ENCODE results near the gene LOXL4.

Gene LOXL4

DNA sequence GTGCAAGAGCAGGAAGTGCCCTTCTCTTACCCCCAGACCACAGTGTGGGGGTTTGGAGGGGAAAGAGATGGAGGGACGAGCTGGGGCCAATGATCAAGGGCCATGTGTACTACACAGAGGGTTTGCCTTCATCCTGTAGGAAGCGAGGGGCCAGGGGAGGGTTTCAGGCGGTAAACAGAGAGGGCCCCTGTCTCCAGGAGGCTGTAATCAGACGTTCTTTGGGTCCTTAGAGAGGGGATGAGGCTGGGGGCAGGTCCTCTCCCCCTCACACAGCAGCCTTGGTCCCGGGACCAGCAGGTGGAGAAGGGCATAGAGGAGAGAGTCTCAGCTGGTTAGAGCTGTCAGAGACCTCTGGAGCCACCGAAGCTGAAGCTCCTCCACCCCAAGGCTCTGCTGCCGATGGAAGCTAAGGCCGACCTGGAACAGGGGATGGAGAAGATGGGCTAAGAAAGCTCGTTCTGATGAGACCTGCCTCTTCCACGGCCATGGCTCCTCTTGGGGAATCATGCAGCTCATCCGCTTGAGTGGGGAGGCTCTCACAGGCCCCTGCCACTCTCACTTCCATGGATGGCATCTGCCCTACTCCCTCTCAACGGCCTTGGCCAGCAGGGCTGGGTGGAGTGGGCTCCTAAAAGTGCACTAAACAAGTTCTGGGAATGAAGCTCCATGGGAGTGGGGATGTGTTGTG lies 3.5 kb downstream of the LOXL4 start:
- no peak for DNase-seq (ENCODE audit: low read depth)

DNA sequence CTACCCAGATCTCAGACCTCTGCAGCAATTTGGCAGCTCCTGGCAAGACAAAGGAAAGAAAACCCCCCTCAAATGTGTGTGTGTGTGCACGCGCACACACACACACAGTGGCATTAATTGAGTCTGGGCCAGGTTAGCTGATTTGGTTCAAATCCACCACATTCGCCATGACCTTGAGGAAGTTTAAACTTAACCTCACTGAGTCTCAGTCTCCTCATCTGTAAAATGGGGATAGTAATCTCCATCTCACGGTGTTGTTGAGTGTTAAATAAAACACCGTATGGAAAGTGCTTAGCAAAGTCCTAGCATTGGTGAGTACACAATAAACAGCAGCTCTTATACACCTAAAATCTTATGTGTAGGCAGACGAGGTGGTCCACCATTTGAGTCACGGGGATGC lies 4.9 kb downstream of the LOXL4 start:
- no peak for DNase-seq (ENCODE audit: low read depth)

DNA sequence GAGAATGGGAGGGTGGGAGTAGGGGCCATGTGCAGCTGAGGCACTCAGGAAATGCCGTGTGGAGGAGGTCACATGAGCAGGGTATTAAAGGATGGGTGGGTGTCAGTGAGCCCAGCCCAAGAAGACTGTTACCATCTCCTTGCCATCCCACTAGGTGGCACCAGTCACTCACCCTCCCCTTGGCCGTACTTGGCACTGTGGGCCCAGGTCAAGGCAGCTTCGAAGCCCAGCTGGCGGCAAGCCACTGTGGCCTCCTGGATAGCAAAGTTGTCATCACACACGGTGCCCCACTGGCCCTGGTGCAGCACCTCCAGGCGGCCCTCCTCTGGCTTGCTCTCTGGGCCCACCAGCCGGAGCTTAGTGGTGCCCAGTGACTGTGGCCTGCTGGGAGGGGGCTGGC lies 5.4 kb downstream of the LOXL4 start:
- no peak for DNase-seq (ENCODE audit: low read depth)

DNA sequence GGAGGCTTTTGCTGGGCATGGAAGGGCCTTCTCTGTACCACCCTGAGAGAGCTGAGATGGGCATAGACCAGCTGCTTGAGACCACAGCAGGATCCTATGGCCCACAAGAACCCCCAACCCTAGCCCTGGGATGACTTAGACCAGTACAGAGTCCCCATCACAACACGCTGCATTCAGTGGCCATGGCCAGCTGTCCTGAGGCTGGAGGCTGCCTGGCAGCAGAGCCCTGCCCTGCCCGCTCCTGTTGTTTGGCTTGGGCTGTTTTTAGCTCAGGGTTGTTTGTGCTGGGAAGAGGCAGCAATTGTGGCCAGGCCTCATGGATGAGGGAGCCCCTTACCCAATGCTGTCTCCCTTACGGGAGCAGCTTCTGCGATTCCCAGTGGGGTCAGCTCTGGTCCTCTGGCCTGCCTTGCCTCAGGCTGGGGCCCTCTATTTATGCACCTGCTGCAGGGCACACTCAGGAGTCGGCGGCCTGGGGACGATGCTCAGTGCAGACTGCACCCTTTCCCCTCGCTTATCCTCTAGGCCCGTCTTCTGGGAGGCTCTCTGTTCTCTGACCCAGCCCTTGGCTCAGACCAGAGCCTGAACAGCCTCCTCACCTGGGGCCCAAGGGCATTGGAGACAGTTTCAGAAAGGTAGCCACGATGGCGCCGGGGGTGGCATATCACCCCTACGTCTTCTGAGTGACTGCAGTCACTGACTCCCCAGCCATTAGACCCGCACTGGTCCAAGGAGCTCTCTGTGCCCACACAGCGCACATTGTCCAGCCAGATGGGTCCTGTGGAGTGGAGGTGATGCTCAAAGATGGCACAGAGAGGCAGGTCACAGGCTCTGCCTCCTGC lies 6.3 kb downstream of the LOXL4 start:
- DNase-seq (ENCODE audit: low read depth) = no peak

DNA sequence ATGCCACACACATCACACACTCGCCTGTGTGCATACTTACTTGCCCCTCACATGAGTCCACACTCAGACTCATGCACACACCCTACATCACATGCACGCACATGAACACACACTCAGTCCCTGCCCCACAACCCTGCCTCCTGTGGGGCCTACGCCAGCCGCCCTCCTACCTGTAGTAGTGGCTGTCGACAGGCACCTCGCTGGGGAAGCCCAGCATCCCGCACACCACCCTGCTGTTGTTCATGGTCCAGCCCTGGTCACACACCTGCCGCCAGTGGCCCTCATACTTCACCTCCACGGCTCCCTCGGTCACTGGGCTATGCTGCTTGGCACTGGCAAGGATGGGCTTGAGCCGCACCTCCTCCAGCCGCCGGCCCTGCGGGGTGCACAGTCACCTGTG lies 7.2 kb downstream of the LOXL4 start:
- no peak for DNase-seq (ENCODE audit: low read depth)

DNA sequence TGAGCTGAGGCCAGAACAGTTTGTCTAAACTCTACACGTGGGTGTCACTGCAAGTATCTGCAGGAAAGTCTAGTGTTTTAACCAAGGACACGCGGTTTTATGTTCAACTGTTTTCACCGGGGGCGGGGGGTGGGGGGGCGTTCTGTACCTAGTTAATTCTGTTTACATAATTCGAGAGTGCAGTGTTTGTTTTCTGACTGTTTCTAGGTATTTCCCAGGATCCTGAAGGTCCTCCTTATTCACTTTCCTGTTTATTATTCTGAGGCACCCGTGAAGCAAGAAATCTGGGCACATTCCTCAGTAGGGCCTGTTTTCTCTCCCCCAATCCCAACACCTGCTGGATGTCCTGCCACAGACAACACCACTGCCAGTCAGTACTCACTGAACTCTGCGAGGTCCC lies 7.6 kb downstream of the LOXL4 start:
- DNase-seq (ENCODE audit: low read depth) = no peak

DNA sequence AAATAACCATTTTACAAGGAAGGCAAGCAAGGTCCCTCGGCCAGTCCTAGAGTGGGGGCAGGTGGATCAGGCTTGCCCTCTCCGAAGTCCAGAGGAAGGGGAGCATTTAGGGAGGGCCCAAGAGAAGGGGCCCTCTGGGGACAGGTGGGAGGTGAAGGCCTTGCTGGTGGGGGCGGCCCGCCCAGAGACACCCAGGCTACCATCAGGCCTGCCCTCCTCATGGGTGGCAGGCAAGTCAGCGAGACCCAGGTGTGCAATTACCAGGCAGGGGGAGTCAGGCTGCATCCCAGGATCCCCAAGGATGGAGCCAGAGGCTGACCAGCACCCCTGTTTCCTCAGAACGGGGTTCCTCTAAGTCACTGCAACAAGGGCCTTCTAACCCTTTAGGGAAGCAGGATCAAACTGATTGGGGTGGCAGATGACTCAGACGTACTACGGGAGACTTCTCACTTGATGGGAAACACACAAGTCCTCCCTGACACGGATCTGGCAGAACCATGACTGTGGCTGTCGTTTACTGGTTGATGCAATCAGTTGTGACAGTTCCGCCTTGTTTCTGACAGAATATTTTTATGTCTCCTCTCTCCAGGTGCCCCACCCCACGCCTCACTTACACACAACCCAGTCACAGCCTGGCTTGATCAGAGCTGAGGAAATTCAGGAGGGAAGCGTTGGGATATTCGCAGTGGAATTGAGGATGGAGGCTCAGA lies 8.2 kb downstream of the LOXL4 start:
- no peak for DNase-seq (ENCODE audit: low read depth)

DNA sequence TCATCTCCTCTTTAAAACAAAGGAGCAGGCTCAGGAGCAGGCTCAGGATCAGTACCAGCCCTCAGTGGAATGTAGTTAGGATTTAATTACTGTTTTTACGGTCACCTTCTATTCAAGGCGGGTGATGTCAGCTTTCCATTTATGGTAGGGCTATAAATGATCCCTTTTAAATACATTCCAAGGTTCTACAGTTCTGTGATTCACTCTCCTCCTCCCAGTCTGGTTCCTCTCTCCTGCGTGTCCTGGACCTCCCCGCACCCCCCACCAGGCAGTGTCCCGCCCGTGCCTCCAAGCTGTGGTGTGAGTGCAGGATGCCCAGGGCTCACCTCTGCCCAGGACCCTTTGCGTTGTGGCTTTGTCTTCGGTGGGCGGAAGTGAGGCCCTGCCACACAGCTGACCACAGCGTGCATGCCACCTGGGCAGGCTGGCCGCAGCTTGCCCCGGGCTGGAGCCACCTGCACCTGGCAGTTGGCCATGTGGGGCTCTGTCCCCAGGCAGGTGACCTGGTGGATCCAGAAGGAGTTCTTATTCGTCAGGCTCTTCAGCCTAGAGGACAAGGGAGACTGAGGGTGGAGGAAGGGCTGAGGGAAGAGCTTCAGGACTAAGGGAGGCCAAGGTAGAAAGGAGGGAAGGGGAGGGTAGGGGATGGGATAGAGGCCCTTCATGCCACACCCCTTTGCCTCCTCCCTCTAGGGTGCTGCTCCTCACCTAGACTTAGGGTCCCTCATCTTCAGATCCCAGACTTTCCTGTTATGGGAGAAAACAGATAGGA lies 9.1 kb downstream of the LOXL4 start:
- DNase-seq (ENCODE audit: low read depth) = no peak

DNA sequence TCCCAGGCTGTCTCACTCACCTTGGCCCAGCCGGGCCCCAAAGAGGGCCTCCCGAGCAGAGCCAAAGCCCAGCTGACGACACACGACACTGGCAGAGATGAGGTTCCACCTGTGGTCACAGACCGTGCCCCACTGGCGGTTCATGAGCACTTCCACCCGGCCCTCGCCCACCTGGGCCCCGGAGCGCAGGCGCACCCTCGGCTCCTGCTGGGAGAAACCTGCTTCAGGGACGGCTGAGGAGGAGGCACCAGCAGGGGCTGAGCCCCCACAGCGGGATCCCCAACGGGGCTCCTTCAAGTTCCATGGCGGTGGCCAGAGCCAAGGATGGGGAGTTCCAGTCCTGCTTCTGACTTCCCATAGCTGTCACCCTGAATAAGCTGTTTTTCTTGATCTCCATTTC lies 10.0 kb downstream of the LOXL4 start:
- DNase-seq (ENCODE audit: low read depth) = no peak

DNA sequence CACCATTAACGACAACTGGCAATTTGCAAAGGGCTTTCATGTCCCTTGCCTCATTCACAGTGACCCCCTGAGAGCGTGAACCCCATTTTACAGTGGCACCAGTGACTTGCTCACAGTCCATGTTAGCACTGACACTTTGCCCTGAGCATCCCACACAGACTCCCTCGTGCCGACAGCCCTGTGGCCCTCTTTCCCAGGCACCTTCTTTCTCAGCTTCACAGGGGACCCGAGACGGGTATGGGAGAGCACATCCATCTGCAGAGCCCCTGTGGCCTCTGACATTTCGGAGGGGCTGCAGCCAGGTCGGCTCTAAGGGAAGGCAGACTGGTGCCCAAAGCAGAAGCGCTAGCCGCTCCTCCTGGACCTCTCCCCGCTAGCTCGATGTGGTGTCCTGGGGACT lies 10.8 kb downstream of the LOXL4 start:
- DNase-seq (ENCODE audit: low read depth) = no peak

DNA sequence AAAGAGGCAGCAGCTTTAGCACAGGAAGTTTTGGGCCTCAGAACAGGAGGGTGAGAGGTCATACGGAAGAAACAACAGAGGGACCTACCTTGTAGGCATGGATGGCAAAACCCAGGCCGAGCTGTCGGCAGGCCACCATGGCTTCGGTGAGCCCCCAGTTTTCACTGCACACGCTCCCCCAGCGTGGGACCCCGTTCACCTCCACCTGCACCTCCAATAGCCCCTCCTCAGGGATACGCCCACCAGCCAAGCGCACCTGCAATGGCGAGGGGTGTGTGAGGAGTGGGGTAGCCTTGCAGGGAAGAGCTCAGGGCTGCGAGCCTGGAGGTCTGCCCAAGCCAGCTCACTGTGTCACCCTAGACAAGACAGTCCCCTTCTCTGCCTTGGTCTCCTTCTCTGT lies 11.3 kb downstream of the LOXL4 start:
- no peak for DNase-seq (ENCODE audit: low read depth)

DNA sequence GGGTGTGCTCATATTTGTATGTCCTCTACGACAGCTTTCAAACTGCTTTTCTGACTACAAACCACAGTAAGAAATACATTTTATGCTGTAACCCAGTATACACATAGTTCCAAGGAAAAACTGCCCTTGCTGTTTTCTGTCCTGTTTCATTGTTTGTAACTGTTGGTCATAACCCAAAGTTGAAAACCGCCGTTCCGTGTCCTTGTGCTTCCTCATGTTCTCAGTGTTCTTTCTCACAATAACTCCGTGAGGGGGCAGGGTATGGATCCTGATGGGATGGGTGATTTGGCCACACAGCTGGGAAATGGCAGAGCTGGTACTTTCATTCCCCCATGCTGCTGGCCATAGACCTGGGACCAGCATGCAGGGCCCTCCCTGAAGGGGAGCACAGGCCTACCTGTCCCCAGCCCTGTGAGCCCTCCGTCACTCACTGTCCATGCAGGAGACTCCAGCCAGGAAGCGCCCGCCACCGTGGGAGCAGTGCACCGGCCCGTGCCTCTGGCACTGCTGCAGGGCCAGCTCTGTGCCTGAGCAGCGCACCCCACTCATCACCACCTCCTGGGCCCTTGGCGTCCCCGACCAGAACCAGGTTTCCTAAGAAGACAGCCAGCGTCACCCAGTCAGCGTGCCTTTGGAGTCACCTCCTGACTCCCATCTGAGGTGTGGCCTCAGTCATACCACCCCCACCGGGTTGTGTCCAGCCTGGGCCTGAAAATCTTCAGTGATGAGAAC lies 12.7 kb downstream of the LOXL4 start:
- DNase-seq (ENCODE audit: low read depth) = no peak

DNA sequence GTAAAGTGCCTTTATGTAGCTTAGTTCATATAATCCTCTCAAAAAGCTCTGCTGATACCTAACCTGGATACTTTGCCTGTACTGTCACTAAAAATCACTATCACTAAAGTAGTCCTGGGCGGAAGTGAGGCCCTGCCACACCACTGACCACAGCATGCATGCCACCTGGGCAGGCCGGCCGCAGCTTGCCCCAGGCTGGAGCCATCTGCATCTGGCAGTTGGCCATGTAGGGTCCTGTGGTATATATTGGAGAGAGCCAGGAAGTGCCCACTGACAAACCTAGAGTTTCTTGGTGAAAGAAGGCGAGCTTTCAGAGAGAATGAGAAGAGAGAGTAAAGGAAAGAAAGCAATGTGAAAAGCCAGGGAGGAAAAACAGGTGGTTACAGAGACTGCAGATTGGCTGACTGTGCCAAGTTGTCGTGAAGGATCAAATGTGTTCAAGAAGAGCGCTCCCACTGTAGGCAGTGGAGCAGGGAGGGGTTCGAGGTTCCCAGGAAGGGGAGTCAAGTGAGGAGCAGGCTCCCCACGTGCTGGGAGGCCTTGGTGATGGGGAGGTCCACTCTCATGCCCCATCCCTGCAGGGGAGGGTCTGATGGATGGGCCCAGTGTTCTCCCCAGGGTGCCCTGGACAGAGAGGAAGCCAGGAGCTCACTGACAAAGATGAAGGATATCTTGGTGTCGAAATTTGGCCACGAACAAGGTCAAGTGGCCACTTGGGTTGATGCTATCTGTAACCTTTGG lies 13.6 kb downstream of the LOXL4 start:
- DNase-seq (ENCODE audit: low read depth) = no peak

DNA sequence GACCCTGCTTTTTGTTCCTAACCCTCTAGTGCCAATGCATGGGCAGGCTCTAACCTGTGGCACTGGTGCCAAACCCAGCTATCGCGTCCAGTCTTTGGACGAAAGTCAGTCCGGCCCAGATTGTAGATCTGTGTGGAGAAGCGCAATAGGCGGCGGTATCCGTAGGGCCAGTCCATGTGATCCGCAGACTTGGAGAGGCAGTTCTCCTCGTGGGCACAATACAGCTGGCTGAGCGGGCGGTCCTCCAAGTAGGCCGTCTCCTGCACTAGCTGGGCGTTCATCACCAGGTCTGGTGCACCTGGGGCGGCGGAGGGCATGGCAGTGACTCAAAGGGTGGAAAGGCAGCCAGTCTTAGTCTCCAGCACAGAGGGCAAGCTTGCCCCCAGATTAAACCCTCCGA lies 14.5 kb downstream of the LOXL4 start:
- no peak for DNase-seq (ENCODE audit: low read depth)

DNA sequence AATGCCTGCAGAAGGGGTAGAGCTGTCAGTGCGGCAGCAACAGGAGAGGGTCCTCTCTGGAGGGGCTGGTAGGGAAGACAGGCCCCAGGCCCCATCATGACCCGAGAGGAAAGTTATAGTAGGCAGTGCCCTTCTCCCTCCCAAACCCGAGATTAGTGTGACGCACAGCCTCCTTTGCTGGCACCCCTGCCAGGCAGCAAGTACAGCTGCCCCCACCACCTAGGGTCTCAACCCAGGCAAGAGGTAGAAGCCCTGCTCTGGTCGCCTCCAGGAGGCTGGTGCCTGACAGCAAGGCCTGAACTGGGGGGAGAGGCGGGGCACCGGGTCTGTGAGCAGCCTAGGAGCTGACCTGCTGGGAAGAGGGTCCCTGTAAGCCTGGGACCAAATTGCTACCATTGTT lies 15.5 kb downstream of the LOXL4 start:
- no peak for DNase-seq (ENCODE audit: low read depth)

DNA sequence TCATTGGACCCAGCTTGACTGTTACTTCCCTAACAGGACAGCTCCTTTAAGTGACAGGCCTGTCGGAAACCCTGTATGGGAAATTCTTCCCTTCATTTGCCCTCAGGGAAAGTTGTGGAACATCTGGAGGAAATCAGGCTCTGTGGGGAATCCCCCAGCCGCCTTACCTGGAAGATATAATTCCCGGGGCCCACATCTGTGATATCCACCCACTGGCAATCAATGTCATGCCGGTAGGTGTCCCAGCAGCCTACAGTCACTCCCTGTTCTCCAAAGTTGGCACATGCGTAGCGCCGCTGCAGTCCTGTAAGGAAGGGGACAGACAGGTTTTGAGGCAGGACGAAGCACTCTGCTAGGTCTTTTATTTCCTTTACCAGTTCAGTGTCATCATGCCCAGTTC lies 16.6 kb downstream of the LOXL4 start:
- DNase-seq (ENCODE audit: low read depth) = no peak

DNA sequence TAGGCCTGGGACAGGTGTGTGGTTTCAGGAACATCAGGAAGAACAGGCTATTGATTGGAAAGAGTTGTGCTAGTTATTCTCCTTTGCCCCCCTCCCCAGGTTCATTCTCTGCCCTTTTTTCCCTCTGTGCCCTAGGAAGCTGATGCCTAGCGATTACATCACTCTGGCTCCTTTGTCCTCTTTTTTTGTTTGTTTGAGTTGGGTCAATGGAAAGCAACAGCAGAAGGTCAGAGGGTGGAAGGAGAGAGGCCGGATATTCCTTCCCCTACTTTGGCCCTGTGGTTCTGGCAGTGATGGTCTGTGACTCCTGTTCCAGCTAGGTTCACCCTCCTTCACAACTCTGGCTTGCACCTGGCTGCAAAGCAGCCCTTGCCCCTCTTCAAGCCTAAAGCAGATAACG lies 18.9 kb downstream of the LOXL4 start:
- DNase-seq (ENCODE audit: low read depth) = no peak

DNA sequence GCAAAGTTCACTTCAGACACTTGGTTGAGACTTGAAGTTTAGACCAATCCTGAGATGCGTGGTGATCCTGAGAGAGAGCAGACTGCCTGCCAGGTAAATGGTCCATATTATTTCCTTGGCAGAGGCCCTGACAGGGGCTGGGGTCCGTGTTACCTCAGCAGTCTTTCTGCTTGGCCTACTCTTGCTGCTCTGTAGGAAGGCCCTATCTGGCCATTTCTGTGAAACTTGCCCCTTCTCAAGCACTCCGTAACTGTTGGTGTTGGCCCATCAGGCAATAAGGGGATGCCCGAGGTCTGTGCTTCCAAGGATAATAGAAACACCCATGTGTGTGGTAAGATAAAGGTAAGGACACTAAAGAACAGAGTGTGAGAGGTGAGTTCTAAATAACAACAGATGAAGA lies 20.0 kb downstream of the LOXL4 start:
- no peak for DNase-seq (ENCODE audit: low read depth)

DNA sequence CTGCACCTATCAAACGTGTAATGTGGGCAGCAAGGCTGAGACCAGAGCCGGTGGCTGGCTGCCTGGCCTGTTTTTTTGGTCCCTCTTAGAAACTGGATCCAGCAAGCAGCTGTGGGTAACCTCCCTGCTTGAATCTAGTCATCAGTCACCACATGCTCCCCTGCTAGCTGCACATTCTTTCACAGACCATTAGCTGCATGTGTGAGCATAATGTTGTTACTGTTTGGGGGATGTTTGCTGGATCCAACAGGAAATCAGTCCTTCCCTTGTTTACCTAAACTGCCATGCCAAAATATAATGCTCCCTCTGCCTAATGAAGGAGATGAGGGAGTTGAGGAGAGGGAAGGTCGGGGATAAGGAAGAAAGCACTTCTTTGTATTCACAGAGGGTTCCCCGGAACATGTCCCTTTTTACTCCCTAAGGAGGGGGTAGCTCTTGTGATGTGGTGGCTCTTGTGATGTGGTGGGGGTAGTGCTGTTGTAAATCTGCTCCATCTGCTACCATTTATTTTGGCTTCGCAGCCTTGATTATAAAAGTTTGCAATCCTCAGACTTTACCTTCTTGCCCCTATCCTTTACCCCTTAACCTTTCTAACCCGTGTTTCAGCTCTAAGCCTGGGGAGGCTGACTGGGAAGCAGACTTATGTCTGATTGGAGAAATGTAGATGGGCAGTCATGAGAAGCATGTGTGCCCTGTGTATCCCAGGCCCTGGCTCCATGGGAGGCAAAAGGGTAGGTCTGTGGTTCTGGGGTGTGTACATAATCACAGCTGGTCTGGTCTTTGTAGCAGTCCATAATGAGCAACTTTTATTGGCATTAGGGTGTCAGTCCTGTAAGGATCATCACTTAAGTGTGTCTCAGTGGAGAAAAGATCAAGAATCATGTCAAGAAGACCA lies 20.8 kb downstream of the LOXL4 start:
- DNase-seq (ENCODE audit: low read depth) = no peak

DNA sequence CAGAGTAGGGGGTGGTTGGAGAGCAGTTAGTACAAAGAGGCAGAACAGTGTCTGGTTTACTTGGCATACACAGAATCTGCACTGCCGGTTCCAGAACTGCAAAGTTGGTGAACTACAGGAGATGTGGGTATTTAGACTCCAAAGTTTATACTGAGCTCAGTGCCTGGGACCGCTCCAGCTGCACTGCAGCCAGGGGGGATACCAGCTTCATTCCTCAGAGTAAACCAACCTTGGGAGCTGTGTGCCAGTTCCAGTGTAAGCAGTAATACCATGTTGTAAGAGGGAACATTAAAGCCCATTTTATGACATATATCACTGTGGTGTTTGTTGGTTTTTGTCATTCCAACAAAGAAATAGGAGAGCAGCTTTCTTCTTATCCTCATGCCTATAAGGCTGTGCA lies 23.4 kb downstream of the LOXL4 start:
- no peak for DNase-seq (ENCODE audit: low read depth)

Measured in stimulated activated CD8-positive, alpha-beta memory T cell treated with anti-CD3 and anti-CD28 coated beads, Interleukin-7, amount 100 ng/mL, for 24 hours (primary cell).